ENCODE data around the gene MAT2A.

The MAT2A gene

GRCh38 chr2:85538507-85539360 lies at the start of gene MAT2A:
Gene MAT2A (plus strand): TSS chr2:85539168. CDS start chr2:85539288, 120 bp downstream.
- peak; percentile 83 for DNase-seq

- DNase-seq, result no peak
Observed at GRCh38 chr2:85490861-85491755, 47.9 kb upstream of the MAT2A start.

GRCh38 chr2:85496436-85496835 lies 42.5 kb upstream of the MAT2A start:
- DNase-seq, result no peak

- no peak for DNase-seq
Observed at GRCh38 chr2:85497944-85498630, 40.9 kb upstream of the MAT2A start.

- no peak for DNase-seq
Observed at GRCh38 chr2:85501248-85501647, 37.7 kb upstream of the MAT2A start.

- DNase-seq, result no peak
Observed at GRCh38 chr2:85502720-85503119, 36.2 kb upstream of the MAT2A start.

GRCh38 chr2:85503168-85503850 lies 35.7 kb upstream of the MAT2A start:
- no peak for DNase-seq

GRCh38 chr2:85503851-85504777 lies 34.9 kb upstream of the MAT2A start:
- no peak for DNase-seq

GRCh38 chr2:85504778-85505261 lies 34.1 kb upstream of the MAT2A start:
- DNase-seq, result no peak

- no peak for DNase-seq
Observed at GRCh38 chr2:85505551-85506238, 33.3 kb upstream of the MAT2A start.

- DNase-seq, result no peak
Observed at GRCh38 chr2:85506768-85507181, 32.2 kb upstream of the MAT2A start.

- no peak for DNase-seq
Observed at GRCh38 chr2:85511008-85511811, 27.8 kb upstream of the MAT2A start.

- no peak for DNase-seq
Observed at GRCh38 chr2:85514323-85514722, 24.6 kb upstream of the MAT2A start.

GRCh38 chr2:85516653-85517389 lies 22.1 kb upstream of the MAT2A start:
- no peak for DNase-seq

GRCh38 chr2:85522090-85522647 lies 16.8 kb upstream of the MAT2A start:
- DNase-seq, result no peak

GRCh38 chr2:85523062-85523902 lies 15.7 kb upstream of the MAT2A start:
- DNase-seq, result no peak

GRCh38 chr2:85523903-85524335 lies 15.0 kb upstream of the MAT2A start:
- DNase-seq, result no peak
